Omental fat pad (tissue), 4 donors: ENCODE results near the gene FAM72D. TPM values are rescaled to one million over a fixed set of nuclear protein-coding genes. Genes with fewer than 3 reads are reported as not detected.
"Not testable (repeated sequence)": the region's sequence is repeated elsewhere in the genome, so short reads cannot be mapped to it uniquely, and the experiment has no call there.

Source experiments
- ATAC-seq: fragments of 150-250 bp; one replicate; pipeline ENCODE4 v1.9.1; 2016; ENCODE audit warnings: mild to moderate bottlenecking, moderate library complexity; ENCODE audit not compliant: low FRiP score
- DNase-seq: peaks from one replicate; pipeline ENCODE4 v3.0.0-alpha.2; 2019; ENCODE audit warnings: low spot score
- total RNA-seq, 4 donors: library from RNA; depleted of rRNA; stranded (reverse); fragments of >200 nt; gene quantifications; one replicate each; pipeline ENCODE4 v1.1.0, GENCODE V29; 2016

FAM72D gene
- under 1 TPM; 0.24 to 0.47 (median 0.31) TPM for total RNA-seq

DNA sequence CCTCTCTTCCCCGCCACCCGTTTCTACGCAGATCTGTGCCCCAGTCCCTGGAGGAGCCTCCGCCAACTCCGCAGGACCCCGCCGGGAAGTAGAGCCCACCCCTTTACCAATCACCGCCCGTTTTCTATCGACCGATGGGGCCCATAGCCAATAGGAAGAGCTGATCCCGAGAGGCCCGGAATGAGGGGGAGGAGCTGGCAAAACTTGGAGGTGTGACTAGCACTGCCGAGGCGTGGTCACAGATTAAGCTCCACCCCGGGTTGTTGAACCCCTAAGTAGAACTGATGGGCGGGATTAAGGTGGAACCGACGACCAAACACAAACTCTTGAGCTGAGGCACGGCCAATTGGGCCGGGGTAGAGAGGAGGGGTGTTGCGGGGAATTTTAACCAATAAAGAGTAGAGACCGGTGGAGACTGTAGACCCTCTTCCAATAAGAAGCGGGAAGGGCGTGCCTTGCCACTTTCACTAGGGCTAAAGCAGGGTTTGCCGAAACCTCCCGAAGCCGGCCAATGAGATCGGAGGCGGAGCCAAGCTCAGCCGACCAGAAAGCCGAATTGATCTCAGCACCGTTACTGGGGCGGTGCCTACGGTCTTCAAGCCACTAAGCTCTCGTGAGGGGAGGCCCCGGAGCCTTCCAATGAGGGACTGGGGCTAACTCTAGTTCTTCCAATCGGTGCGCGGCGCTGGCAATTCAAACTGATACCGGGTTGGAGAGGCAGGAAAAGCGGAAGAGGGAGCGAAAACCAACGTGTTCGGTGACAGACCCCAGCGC lies at the start of gene FAM72D, which contains the start of gene SRGAP2B:
FAM72D (plus strand) TSS at position 691 of the 774 bp plus-strand sequence. CDS start 874 bp downstream, outside the sequence.
SRGAP2B (minus strand) TSS at position 45 of the 774 bp plus-strand sequence. CDS start 2,427 bp downstream, outside the sequence.
- not testable (repeated sequence) for DNase-seq
- peak; percentile 90 for ATAC-seq

DNA sequence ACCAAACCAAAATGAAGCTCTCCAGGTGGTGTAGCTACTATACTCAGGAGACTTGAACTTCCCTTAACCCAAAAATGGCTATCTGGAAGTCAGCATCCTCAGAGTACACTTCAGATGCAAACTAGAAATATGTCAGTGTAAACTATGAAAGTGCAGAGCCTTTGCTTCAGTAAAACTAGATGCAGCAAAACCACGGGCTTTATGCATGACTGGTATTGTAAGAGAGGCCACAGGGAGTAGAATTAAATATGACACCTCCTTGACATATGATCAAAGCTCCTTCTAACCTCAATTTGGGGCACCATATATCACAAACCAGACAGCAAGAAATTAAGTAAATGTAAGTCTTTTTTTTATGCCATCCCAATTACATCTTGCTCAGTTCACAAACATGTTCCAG lies 48.2 kb upstream of the FAM72D start:
- not testable (repeated sequence) for DNase-seq, ATAC-seq

DNA sequence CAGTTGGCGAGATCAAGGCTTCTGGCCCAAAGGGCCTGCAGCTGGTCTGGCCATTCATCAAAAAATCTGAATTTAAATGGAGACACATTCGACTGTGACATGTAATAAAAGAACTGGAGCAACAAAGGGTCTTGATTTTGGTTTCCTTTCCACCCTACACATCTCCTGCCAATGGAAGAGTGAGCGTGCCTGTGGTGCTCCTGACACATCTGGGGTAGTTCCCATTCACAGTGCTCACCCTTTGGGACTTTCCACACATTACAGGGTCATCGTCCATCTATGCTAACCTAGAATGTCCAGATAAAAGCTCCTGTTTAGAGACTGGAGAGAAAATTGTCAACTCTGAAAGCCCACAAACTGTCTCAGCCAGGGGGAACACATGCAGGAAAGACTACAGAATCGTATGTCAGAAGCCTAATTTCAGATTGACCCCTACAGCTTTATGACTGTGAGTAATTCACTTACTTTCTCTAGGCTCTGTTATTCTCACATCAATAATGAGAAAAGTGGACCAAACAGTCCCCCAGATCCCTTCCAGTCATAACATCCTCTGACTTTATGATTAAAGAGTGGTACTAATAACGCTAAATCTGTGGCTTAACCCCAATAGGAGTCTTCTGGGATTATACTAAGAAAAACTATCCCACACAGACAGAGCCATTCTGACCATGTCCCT lies 47.5 kb upstream of the FAM72D start:
- ATAC-seq, DNase-seq: not testable (repeated sequence)

DNA sequence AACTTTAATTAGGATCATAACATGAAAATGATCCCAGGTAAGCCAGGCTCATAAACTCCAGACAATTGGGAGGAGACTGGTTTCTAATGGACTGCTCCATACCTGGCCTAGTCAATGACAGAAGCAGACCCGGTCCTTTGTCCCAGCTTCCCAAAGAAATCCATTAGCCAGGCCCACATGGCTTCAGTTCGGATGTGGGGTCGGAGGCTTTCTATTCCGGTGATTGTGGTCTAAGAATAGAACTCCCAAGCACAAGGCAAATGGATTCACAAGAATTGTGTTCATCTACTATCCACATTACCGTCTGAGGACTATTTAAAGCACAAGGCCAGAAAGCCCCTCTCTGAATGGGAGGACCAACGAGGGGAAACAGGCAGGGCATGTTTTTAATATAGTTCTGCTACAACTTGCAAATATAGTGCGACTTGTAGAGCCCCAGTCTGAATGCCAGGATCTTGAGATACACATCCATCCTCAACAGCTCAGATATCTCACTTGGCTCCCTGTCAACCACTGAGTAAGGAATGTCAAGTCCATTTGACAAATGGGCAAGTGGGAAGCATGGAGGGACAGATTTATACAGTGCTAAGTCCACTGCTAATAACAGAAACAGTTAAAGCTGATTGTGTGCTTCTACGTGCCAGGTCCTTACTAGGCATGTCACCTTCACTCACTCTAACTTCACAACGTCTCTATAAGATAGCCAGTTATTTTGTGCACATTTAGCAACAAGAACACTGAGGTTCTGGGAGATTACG lies 43.6 kb upstream of the FAM72D start:
- DNase-seq: not testable (repeated sequence)
- ATAC-seq: peak; percentile 20

DNA sequence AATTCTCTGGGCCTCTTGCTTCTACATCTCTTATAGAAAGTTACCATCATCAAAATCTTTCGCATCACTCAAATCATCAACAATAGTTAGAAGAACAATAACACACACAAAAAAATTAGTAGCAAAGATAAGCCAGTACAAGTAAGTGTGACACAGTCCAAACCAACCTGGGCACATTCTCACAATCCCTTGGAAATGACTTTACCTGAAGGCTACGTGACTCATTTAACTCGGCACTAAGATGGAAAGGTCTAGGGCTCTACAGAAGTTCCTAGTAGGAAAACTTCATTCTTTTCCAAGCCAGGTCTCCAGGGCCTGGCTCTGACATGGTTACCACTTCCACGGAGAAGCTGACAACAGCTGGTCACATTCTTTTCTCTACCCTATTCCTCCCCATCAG lies 42.3 kb upstream of the FAM72D start:
- not testable (repeated sequence) for DNase-seq, ATAC-seq

- not testable (repeated sequence) for DNase-seq, ATAC-seq
Measured at GRCh38 chr1:145055217-145055760, 40.5 kb upstream of the FAM72D start.

- DNase-seq, ATAC-seq: not testable (repeated sequence)
Measured at GRCh38 chr1:145058184-145058583, 37.6 kb upstream of the FAM72D start.

DNA sequence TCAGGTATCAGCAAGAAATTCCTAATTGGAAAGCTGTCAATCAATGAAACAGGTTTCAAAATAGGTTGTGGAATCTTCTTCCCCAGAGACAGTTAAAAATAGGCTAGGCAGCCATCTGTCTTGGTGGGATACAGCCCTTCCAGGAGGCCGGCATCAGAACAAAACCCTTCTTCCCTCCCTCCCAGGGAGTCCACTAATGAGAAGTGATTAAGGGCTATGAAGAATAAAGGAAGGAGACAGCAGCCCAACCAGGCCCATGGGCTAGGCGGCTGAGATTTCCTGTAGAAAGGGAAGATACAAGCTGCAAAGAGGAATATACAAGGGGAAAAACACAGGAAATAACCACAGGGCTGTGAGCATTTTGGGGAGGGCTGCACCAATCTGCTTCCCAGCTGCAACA lies 32.5 kb upstream of the FAM72D start:
- DNase-seq, ATAC-seq: not testable (repeated sequence)

GRCh38 chr1:145063941-145064648 lies 31.7 kb upstream of the FAM72D start:
- ATAC-seq, DNase-seq: not testable (repeated sequence)

GRCh38 chr1:145065194-145065826 lies 30.5 kb upstream of the FAM72D start:
- not testable (repeated sequence) for ATAC-seq, DNase-seq

DNA sequence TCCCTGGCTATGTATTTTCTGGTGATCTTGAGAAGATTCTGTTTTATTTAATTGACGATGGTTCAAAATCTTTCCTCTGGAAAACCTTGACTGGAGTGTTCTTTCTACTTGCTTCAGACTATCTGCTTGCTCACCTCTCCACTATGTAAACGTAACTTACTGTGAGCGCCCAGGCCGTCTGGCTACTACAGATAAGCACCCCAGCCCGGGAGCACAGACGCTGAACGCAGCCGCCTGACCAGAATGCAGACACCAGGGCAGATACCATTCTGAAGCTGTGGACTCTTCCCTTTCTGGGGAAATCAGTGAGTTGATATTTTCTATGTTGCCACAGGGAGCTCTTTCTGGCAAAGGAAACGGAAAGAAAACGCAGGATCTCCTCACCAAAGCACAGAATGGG lies 29.3 kb upstream of the FAM72D start:
- not testable (repeated sequence) for ATAC-seq, DNase-seq

- not testable (repeated sequence) for ATAC-seq, DNase-seq
Measured at GRCh38 chr1:145071569-145071968, 24.2 kb upstream of the FAM72D start.

- ATAC-seq: peak; percentile 72
Measured at GRCh38 chr1:145074021-145074559, 21.7 kb upstream of the FAM72D start.

DNA sequence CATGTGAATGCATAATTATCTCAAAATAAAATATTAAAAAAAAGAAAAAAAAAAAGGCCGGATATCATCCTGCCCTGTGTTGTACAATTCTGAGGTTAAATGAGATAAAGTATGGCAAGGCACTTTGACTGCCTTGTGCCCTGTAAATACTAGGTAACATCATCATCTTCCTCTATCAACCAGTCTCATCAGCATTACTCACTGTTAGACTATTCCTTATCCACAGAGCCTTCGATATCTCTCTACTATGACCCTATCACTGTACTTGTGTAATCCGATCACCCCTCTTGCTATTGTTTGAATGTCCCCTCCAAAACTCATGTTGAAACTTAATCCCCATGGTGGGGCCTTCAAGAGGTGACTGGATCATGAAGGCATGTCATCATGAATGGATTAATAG lies 18.9 kb upstream of the FAM72D start:
- not testable (repeated sequence) for ATAC-seq, DNase-seq

More at GRCh38 chr1:145074021-145074559, 21.7 kb upstream of the FAM72D start:
- DNase-seq: not testable (repeated sequence)

- peak; percentile 57 for ATAC-seq
Measured at GRCh38 chr1:145077872-145078786, 17.6 kb upstream of the FAM72D start.

DNA sequence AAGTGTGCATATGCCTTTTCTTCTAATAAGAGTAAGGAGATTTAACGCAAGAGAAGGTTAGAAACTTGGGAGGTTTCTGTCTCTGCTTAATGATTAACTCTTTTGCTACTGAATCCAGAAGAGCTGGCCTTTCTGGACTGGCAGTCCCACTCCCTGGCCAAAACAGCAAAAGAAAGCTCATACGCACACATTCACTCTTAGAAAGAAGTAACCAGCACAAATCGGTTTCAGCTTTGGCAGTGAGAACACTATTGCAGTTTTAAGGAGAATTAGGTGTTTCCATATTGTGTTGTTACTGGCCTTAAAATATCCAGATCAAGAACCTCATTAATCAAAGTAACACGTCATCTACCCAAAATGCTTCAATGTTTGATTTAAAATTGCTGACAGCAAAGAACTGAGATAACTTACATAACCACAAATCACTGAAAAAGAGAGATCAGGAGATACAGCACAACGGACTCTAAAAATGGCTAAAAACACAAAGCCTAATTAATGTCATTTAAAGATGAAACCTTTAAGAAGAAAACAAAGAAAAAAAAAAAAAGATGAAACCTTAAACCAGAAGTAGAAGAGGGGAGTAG lies 16.9 kb upstream of the FAM72D start:
- DNase-seq: not testable (repeated sequence)
- ATAC-seq: peak; percentile 20

More at GRCh38 chr1:145077872-145078786, 17.6 kb upstream of the FAM72D start:
- DNase-seq: not testable (repeated sequence)
